Measurements from ENCODE around the gene NPBWR2. TPM values are rescaled to one million over a fixed set of nuclear protein-coding genes. Genes with fewer than 3 reads are reported as not detected.

NPBWR2 gene
- total and polyA plus RNA-seq, 9 donors, result not detected

DNA sequence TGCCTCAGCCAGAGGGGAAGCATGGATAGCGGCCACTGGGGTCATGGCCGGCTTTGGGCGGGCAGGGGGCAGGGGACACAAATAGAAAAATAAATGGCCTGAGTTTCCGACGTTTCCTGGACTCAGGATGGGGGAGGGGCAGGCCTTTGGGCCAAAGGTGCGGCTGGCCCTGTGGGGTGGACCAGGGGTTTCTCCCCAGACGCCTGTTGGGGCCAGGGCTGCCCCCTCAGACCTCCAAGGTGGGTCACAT, 50.8 kb downstream of the NPBWR2 start:
- DNase-seq, result no peak
- Histone ChIP-seq H3K4me1 (ENCODE audit: control insufficient read depth, insufficient read depth, low read length) (peaks cover 47% of the 10 kb centered on the region), H3K9me3 (replicated peaks; ENCODE audit: control insufficient read depth, low read depth, low read length) (no peaks in the 10 kb centered on the region), H3K4me3 (ENCODE audit: low read length) (no peak overlapping the region), H3K27ac (ENCODE audit: low read length) (peak overlapping the region; percentile 67), H3K27me3 (ENCODE audit: control insufficient read depth, insufficient read depth, low read length) (peaks cover 30% of the 10 kb centered on the region), H3K36me3 (ENCODE audit: control insufficient read depth, insufficient read depth, low read length) (no peaks in the 10 kb centered on the region)
- WGBS (ENCODE audit: insufficient coverage), result 38% methylated on average over 5 of the region's 7 CpGs

DNA sequence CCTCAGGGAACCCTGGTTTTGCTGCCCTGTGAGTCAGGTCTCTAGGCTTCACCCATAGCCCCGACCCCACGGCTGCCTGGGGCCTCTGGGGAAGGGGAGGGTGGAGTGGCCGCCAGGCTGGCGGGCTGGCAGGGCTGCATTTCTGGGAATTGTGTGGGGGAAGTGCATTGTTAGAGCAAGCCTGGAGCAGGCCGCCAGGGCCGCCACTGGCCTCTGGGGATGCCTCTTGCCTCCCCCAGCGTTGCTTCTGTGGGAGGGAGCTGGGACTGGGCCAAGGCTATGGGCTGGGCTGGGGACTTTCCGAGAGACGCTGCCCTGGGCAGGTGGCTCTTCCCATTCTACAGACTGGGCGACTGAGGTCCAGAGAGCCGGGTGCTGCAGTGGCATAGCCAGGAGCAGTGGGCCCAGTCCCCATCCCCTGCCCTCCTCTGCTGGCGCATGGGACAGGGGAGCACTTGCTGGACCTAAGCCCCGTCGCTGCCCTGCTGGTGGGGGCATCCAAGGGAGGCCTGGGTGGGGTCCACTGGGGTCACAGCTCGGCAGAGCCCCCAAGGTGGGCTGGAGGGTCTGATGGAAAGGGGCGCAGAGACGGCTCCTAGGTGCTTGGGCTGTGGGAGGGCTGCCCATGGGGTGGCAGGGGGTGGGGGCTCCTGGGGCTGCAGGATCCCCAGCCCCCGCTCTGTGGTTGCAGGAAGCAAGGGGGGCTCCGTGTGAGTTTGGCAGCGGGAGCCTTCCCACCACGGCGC, 51.3 kb downstream of the NPBWR2 start:
- Histone ChIP-seq H3K27ac (ENCODE audit: low read length) (peak overlapping the region; percentile 74), H3K27me3 (ENCODE audit: control insufficient read depth, insufficient read depth, low read length) (peaks cover 35% of the 10 kb centered on the region), H3K4me1 (ENCODE audit: control insufficient read depth, insufficient read depth, low read length) (peaks cover 49% of the 10 kb centered on the region), H3K9me3 (replicated peaks; ENCODE audit: control insufficient read depth, low read depth, low read length) (no peaks in the 10 kb centered on the region), H3K36me3 (ENCODE audit: control insufficient read depth, insufficient read depth, low read length) (no peaks in the 10 kb centered on the region), H3K4me3 (ENCODE audit: low read length) (no peak overlapping the region)
- peak; percentile 49 for DNase-seq
- 45% methylated on average over 17 of the region's 22 CpGs for WGBS (ENCODE audit: insufficient coverage)

DNA sequence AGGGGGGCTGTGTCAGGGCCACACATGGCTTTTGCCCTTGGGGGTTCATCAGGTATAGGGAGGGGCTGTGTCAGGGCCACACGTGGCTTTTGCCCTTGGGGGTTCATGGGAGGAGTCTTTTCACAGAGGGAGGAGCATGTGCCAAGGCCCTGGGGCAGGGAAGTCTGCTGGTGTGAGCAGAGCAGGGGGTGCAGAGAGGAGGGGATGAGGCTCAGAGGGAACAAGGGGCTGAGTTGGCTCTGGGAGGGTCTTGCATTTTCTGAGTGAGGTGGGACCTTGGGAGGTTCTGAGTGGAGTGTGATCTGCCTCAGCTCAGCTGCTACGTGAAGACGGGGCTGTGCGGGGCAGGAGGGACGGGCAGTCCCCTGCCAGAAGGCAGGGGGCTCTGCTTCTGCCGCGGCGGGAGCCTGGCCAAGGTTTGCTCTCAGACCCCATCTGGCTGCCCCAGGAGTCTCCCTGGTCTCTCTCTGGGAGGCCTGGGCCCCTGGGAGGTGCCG, 51.9 kb downstream of the NPBWR2 start:
- Histone ChIP-seq H3K4me1 (ENCODE audit: control insufficient read depth, insufficient read depth, low read length) (peaks cover 53% of the 10 kb centered on the region), H3K27ac (ENCODE audit: low read length) (peak overlapping the region; percentile 74), H3K4me3 (ENCODE audit: low read length) (no peak overlapping the region), H3K9me3 (replicated peaks; ENCODE audit: control insufficient read depth, low read depth, low read length) (no peaks in the 10 kb centered on the region), H3K36me3 (ENCODE audit: control insufficient read depth, insufficient read depth, low read length) (no peaks in the 10 kb centered on the region), H3K27me3 (ENCODE audit: control insufficient read depth, insufficient read depth, low read length) (peaks cover 41% of the 10 kb centered on the region)
- 63% methylated on average over 9 of the region's 9 CpGs for WGBS (ENCODE audit: insufficient coverage)
- no peak for DNase-seq

DNA sequence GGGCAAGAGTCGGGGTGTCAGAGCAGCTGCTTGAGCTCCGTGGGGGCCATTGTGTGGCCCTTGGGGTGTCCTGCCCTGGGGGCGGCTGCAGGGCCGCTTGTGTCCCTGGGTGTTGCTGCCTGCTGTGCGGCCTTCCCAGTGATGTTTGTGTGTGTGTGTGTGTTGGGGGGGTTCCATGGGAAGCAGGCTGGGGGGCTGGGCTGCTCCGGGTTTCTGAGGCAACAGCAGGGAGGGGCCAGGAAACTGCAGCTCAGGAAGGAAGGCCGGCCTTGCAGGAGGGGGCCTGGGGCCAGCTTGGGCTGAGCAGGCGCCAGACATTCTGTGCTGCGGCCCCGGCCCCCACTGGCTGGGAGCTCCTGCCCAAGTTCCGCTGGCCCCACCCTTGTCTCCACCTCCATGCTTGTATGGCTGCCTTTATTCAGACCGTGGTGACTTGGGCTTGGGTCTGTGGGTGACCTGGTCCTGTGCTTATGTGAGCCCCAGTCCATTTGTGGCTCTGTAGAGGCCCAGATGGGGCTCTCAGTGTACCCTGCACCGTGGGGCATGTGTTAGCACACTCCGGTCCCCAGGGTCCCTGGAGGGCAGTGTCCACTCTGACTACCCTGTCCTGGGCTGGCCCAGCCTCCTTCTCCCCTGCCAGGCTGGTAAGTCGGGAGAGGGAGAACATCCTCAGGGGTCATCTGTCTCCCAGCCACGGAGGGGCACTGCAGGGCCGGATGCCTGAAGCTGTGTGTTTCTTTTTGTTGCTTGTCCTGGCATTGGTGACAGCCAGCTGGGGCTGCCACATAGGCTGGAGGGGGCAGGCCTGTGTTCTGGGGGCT, 53.3 kb downstream of the NPBWR2 start:
- H3K27ac ChIP-seq (ENCODE audit: low read length), result peak overlapping the region; percentile 77
- H3K4me1 ChIP-seq (ENCODE audit: control insufficient read depth, insufficient read depth, low read length), result peaks cover 60% of the 10 kb centered on the region
- H3K4me3 ChIP-seq (ENCODE audit: low read length), result no peak overlapping the region
- DNase-seq, result peak; percentile 79
- no peaks in the 10 kb centered on the region for H3K36me3 ChIP-seq (ENCODE audit: control insufficient read depth, insufficient read depth, low read length)
- peaks cover 50% of the 10 kb centered on the region for H3K27me3 ChIP-seq (ENCODE audit: control insufficient read depth, insufficient read depth, low read length)
- WGBS (ENCODE audit: insufficient coverage), result 24% methylated on average over 9 of the region's 17 CpGs
- H3K9me3 ChIP-seq (replicated peaks; ENCODE audit: control insufficient read depth, low read depth, low read length), result no peaks in the 10 kb centered on the region

Other genes with a start within 250 kb of the NPBWR2 start
- gene ABHD16B, start 246.1 kb downstream of the NPBWR2 start, total RNA-seq, result not detected
- not detected for gene ABHD16B, start 246.1 kb downstream of the NPBWR2 start, polyA plus RNA-seq (ENCODE audit: insufficient read depth in 1 of 8, insufficient read length in 8 of 8, low replicate concordance in 1 of 8)
- gene TPD52L2, start 242.3 kb downstream of the NPBWR2 start, total RNA-seq, result 48.9 TPM
- gene TPD52L2, start 242.3 kb downstream of the NPBWR2 start, polyA plus RNA-seq (ENCODE audit: insufficient read depth in 1 of 8, insufficient read length in 8 of 8, low replicate concordance in 1 of 8), result 10 to 100 TPM; 69.0 to 86.7 (median 79.4) TPM
- 29.7 TPM for gene DNAJC5, start 212.4 kb downstream of the NPBWR2 start, total RNA-seq
- gene DNAJC5, start 212.4 kb downstream of the NPBWR2 start, polyA plus RNA-seq (ENCODE audit: insufficient read depth in 1 of 8, insufficient read length in 8 of 8, low replicate concordance in 1 of 8), result 10 to 100 TPM; 26.8 to 37.9 (median 32.4) TPM
- 24.8 TPM for gene UCKL1, start 151.1 kb downstream of the NPBWR2 start, total RNA-seq
- gene UCKL1, start 151.1 kb downstream of the NPBWR2 start, polyA plus RNA-seq (ENCODE audit: insufficient read depth in 1 of 8, insufficient read length in 8 of 8, low replicate concordance in 1 of 8), result 10 to 100 TPM; 31.2 to 56.5 (median 44.5) TPM
- gene ZNF512B, start 137.6 kb downstream of the NPBWR2 start, total RNA-seq, result 15.5 TPM
- 10 to 100 TPM; 20.1 to 34.0 (median 28.0) TPM for gene ZNF512B, start 137.6 kb downstream of the NPBWR2 start, polyA plus RNA-seq (ENCODE audit: insufficient read depth in 1 of 8, insufficient read length in 8 of 8, low replicate concordance in 1 of 8)
- gene SAMD10, start 127.9 kb downstream of the NPBWR2 start, total RNA-seq, result 1.5 TPM
- gene SAMD10, start 127.9 kb downstream of the NPBWR2 start, polyA plus RNA-seq (ENCODE audit: insufficient read depth in 1 of 8, insufficient read length in 8 of 8, low replicate concordance in 1 of 8), result 1 to 10 TPM; 2.4 to 4.4 (median 3.8) TPM
- 42.8 TPM for gene PRPF6, start 126.4 kb downstream of the NPBWR2 start, total RNA-seq
- 10 to 100 TPM; 50.5 to 64.4 (median 57.9) TPM for gene PRPF6, start 126.4 kb downstream of the NPBWR2 start, polyA plus RNA-seq (ENCODE audit: insufficient read depth in 1 of 8, insufficient read length in 8 of 8, low replicate concordance in 1 of 8)
- gene C20orf204, start 71.4 kb downstream of the NPBWR2 start, total RNA-seq, result 0.84 TPM
- 1 to 10 TPM in 3 of 8 donors, under 1 TPM in 5; 0.52 to 1.5 (median 0.94) TPM for gene C20orf204, start 71.4 kb downstream of the NPBWR2 start, polyA plus RNA-seq (ENCODE audit: insufficient read depth in 1 of 8, insufficient read length in 8 of 8, low replicate concordance in 1 of 8)
- gene SOX18, start 57.9 kb downstream of the NPBWR2 start, total RNA-seq, result 2.2 TPM
- 10 to 100 TPM in 6 of 8 donors, 1 to 10 TPM in 2; 8.7 to 15.7 (median 11.2) TPM for gene SOX18, start 57.9 kb downstream of the NPBWR2 start, polyA plus RNA-seq (ENCODE audit: insufficient read depth in 1 of 8, insufficient read length in 8 of 8, low replicate concordance in 1 of 8)
- 24.6 TPM for gene TCEA2, start 44.4 kb downstream of the NPBWR2 start, total RNA-seq
- 10 to 100 TPM; 43.1 to 60.1 (median 46.9) TPM for gene TCEA2, start 44.4 kb downstream of the NPBWR2 start, polyA plus RNA-seq (ENCODE audit: insufficient read depth in 1 of 8, insufficient read length in 8 of 8, low replicate concordance in 1 of 8)
- gene RGS19, start 28.0 kb downstream of the NPBWR2 start, total RNA-seq, result 5.2 TPM
- gene RGS19, start 28.0 kb downstream of the NPBWR2 start, polyA plus RNA-seq (ENCODE audit: insufficient read depth in 1 of 8, insufficient read length in 8 of 8, low replicate concordance in 1 of 8), result 10 to 100 TPM in 1 of 8 donors, 1 to 10 TPM in 7; 4.9 to 10.4 (median 7.2) TPM
- gene OPRL1, start 27.5 kb downstream of the NPBWR2 start, total RNA-seq, result 0.93 TPM
- 1 to 10 TPM in 6 of 8 donors, under 1 TPM in 2; 0.93 to 1.4 (median 1.3) TPM for gene OPRL1, start 27.5 kb downstream of the NPBWR2 start, polyA plus RNA-seq (ENCODE audit: insufficient read depth in 1 of 8, insufficient read length in 8 of 8, low replicate concordance in 1 of 8)
- 0.27 TPM for gene LKAAEAR1, start 23.2 kb downstream of the NPBWR2 start, total RNA-seq
- gene LKAAEAR1, start 23.2 kb downstream of the NPBWR2 start, polyA plus RNA-seq (ENCODE audit: insufficient read depth in 1 of 8, insufficient read length in 8 of 8, low replicate concordance in 1 of 8), result under 1 TPM in 3 of 8 donors, not detected in 5; 0.27 to 0.28 (median 0.27) TPM
- 0.09 TPM for gene MYT1, start 56.9 kb upstream of the NPBWR2 start, total RNA-seq
- under 1 TPM; 0.04 to 0.30 (median 0.09) TPM for gene MYT1, start 56.9 kb upstream of the NPBWR2 start, polyA plus RNA-seq (ENCODE audit: insufficient read depth in 1 of 8, insufficient read length in 8 of 8, low replicate concordance in 1 of 8)
- gene PCMTD2, start 148.2 kb upstream of the NPBWR2 start, total RNA-seq, result 41.4 TPM
- 10 to 100 TPM; 44.9 to 74.1 (median 52.1) TPM for gene PCMTD2, start 148.2 kb upstream of the NPBWR2 start, polyA plus RNA-seq (ENCODE audit: insufficient read depth in 1 of 8, insufficient read length in 8 of 8, low replicate concordance in 1 of 8)